HepG2 (cell line): Measurements from ENCODE around the gene TRIM27. TPM values are rescaled to one million over a fixed set of nuclear protein-coding genes. Genes with fewer than 3 reads are reported as not detected.
A peak's percentile ranks its signal among the peaks of the same experiment; 100 is the strongest.

Experiments
- ATAC-seq: fragments of 200-7000 bp; cut with Tn5 transposase; 3 replicates; pipeline ENCODE4 v1.9.1; 2020; ENCODE audit warnings: mild to moderate bottlenecking, moderate library complexity
- BruUV-seq: library from RNA; stranded (reverse); fragments of 400-500 nt; replicated peaks from 2 replicates; lab custom pipeline; 2021; lab: Mats Ljungman, UMichigan
- CTCF ChIA-PET: fragments of 300-600 bp; formaldehyde crosslinking; extraction: SDS; loops from one replicate; lab custom pipeline; 2021; ENCODE audit warnings: low total read pairs, inconsistent platforms, low intra/inter-chr PET ratio; lab: Yijun Ruan, JAX
- POLR2A ChIA-PET: fragments of 350-600 bp; sonication (Branson Sonifier 250); formaldehyde crosslinking; loops from one replicate; lab custom pipeline; 2020; ENCODE audit warnings: antibody characterized with exemption, inconsistent platforms; lab: Yijun Ruan, JAX
- DNase-seq: peaks from one replicate; pipeline ENCODE4 v3.0.0-alpha.2; 2015; ENCODE audit warnings: low spot score
- FAIRE-seq: peaks from 3 replicates; lab custom pipeline; 2011; peaks lifted over from hg19 to GRCh38; lab: Jason Lieb, UNC
- H2AFZ ChIP-seq: one replicate; pipeline ENCODE4 v1.6.1; 2011; ENCODE audit warnings: low read length, inconsistent platforms
- H3K27ac ChIP-seq: fragments of 300-600 bp; 3 replicates; pipeline ENCODE4 v1.8.0; 2011; ENCODE audit warnings: mixed run types, mild to moderate bottlenecking, mixed read lengths, low read length, inconsistent platforms; ENCODE audit not compliant: insufficient read depth; ENCODE audit errors: extremely low read length
- H3K27me3 ChIP-seq, 2 experiments: fragments of 200-600 bp in 1 of 2; 2 replicates in 1 of 2; 3 replicates in 1 of 2; pipeline versions ENCODE4 v1.6.0 to v1.8.0; 2011; ENCODE audit warnings: low read length in 2 of 2, mild to moderate bottlenecking in 2 of 2, moderate library complexity in 2 of 2, inconsistent platforms in 1 of 2; ENCODE audit not compliant: insufficient read depth in 2 of 2, control insufficient read depth in 1 of 2
- H3K36me3 ChIP-seq, 2 experiments: fragments of 200-600 bp in 1 of 2; replicated peaks in 1 of 2; 2 replicates in 1 of 2; 3 replicates in 1 of 2; pipeline versions ENCODE4 v1.5.1 to v1.8.0; 2011; ENCODE audit warnings: low read length in 2 of 2, inconsistent platforms in 1 of 2; ENCODE audit not compliant: insufficient read depth in 2 of 2, control insufficient read depth in 1 of 2
- H3K4me1 ChIP-seq: 2 replicates; pipeline ENCODE4 v1.5.1; 2012; ENCODE audit warnings: low read length, inconsistent platforms; ENCODE audit not compliant: insufficient read depth
- H3K4me2 ChIP-seq: 2 replicates; pipeline ENCODE4 v1.6.0; 2011; ENCODE audit warnings: low read depth, low read length, inconsistent platforms
- H3K4me3 ChIP-seq, 3 experiments: fragments of 200-600 bp in 1 of 3; sonication (generic), shearing (Covaris generic) in 1 of 3; replicated peaks in 1 of 3; 2 replicates each; pipeline ENCODE4 v1.5.1; 2011 to 2016; ENCODE audit warnings: low read length in 3 of 3, inconsistent platforms in 2 of 3, low read depth in 2 of 3, mild to moderate bottlenecking in 2 of 3, control low read depth in 1 of 3, mixed read lengths in 1 of 3; ENCODE audit not compliant: insufficient read depth in 1 of 3
- H3K79me2 ChIP-seq: one replicate; pipeline ENCODE4 v1.6.1; 2011; ENCODE audit warnings: low read length, inconsistent platforms; ENCODE audit not compliant: insufficient read depth
- H3K9ac ChIP-seq: 2 replicates; pipeline ENCODE4 v1.6.0; 2011; ENCODE audit warnings: mild to moderate bottlenecking, low read depth, low read length, inconsistent platforms; ENCODE audit not compliant: insufficient read depth
- H3K9me3 ChIP-seq: 2 replicates; pipeline ENCODE4 v1.5.1; 2012; ENCODE audit warnings: mild to moderate bottlenecking, low read length
- H4K20me1 ChIP-seq: 2 replicates; pipeline ENCODE4 v1.6.0; 2011; ENCODE audit warnings: inconsistent platforms, mild to moderate bottlenecking, low read length, moderate library complexity; ENCODE audit not compliant: insufficient read depth
- NAIF1 ChIP-seq: sonication (generic); formaldehyde crosslinking; IDR thresholded peaks from 2 replicates; pipeline ENCODE4 v1.5.0; 2020; ENCODE audit warnings: mild to moderate bottlenecking, missing genetic modification reagents, borderline replicate concordance
- STAG1 ChIP-seq: sonication (generic); formaldehyde crosslinking; IDR thresholded peaks from 2 replicates; pipeline ENCODE4 v1.4.0; 2020; ENCODE audit warnings: missing genetic modification reagents
- ZBTB33 ChIP-seq: sonication (generic); formaldehyde crosslinking; IDR thresholded peaks from 2 replicates; pipeline ENCODE4 v1.4.0; 2020; ENCODE audit warnings: missing genetic modification reagents
- WGBS: methylation state at CpG from one replicate; pipeline ENCODE4 v1.1.6; 2017; ENCODE audit warnings: low lambda C conversion rate; 5-methylcytosine and 5-hydroxymethylcytosine counted together
- in situ Hi-C: cut with HindIII; loops from 2 replicates; pipeline ENCODE4 v1.10.0; 2017; ENCODE audit warnings: low pct_unique_long_range_greater_than_20kb; ENCODE audit not compliant: extremely low pct_ligation_motif_present
- intact Hi-C: fragments of 100-400 bp; cut with micrococcal nuclease; formaldehyde crosslinking; loops from one replicate; pipeline ENCODE4 v1.10.0; 2022; ENCODE audit not compliant: unreplicated experiment
- polyA plus RNA-seq, 8 experiments: library from polyadenylated mRNA; depleted of rRNA in 3 of 8; stranded (reverse) in 7 of 8; unstranded in 1 of 8; fragments of >200 nt; fragmentation: Illumina TruSeq in 4 of 8; extraction: Trizol in 4 of 8; gene quantifications; 2 replicates each; pipeline versions ENCODE4 v1.2.1 to v1.2.3, GENCODE V29; 2011 to 2016; ENCODE audit warnings: low read depth in 4 of 8, missing spikeins in 1 of 8, mixed read lengths in 1 of 8; ENCODE audit not compliant: insufficient read depth in 1 of 8
- total RNA-seq, 5 experiments: library from RNA; depleted of rRNA; stranded (reverse); fragments of >200 nt; fragmentation: Illumina TruSeq; extraction: Trizol; gene quantifications; 2 replicates each; pipeline ENCODE4 v1.2.3, GENCODE V29; 2016; ENCODE audit warnings: low read depth in 1 of 5
- TF ChIP-seq, protein P1 (sequence below): sonication (generic); formaldehyde crosslinking; IDR thresholded peaks from 2 replicates; pipeline ENCODE4 v1.5.1; 2020; ENCODE audit warnings: mild to moderate bottlenecking, missing genetic modification reagents, moderate library complexity
- TF ChIP-seq, protein P2 (sequence below): sonication (generic); formaldehyde crosslinking; IDR thresholded peaks from 2 replicates; pipeline ENCODE4 v1.5.0; 2020; ENCODE audit warnings: mild to moderate bottlenecking, missing genetic modification reagents, moderate library complexity

The TRIM27 gene
- total and polyA plus RNA-seq, 2 of the 13 experiments (the other 11 are each of a cell fraction or from before 2014, with no cell fraction given): 88.6 to 112 TPM

DNA sequence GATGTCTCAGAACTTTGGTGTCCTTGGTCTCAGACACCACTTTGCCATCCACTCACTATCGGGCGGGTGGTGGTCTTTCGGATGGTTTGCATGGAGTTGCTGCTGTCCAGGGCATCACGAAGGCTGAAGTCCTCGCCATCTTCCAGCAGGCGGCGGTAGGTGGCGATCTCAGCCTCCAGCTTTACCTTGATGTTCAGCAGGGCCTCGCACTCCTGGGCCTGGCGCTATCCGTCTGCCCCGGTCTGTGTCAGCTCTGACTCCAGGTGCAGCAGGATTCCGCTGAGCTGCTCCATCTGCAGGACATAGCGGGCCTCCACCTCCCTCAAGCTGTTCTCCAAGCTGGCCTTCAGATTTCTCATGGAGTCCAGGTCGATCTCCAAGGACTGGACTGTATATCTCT, 45.3 kb upstream of the TRIM27 start:
- Histone ChIP-seq H2AFZ (no peak overlapping the region), H3K27me3 (no peaks in the 10 kb centered on the region), H3K9me3 (peaks cover 15% of the 10 kb centered on the region; the same call in 1 of the 2 replicates), H3K9ac (no peak overlapping the region), H3K4me3 (no peak overlapping the region), H3K36me3 (no peaks in the 10 kb centered on the region), H3K4me2 (no peak overlapping the region), H3K79me2 (no peaks in the 10 kb centered on the region), H4K20me1 (no peaks in the 10 kb centered on the region), H3K4me1 (peaks cover 3% of the 10 kb centered on the region), H3K27ac (no peak overlapping the region)
- no peak for FAIRE-seq
- ChIA-PET POLR2A (interaction anchor here (1.2 to 1.3 kb wide), 2 partner anchors 12 to 45 kb away, joined by 3 to 4 read pairs; partner anchors contain the start of gene TRIM27), CTCF (interaction anchor here (1.6 kb wide), 1 partner anchor 47 kb away, joined by 7 read pairs; no protein-coding TSS in a partner anchor)
- DNase-seq: no peak
- intact Hi-C loops (no loop called here), in situ Hi-C loops (no loop called here)
- no peak for ATAC-seq
- TF ChIP-seq, protein P1, sequence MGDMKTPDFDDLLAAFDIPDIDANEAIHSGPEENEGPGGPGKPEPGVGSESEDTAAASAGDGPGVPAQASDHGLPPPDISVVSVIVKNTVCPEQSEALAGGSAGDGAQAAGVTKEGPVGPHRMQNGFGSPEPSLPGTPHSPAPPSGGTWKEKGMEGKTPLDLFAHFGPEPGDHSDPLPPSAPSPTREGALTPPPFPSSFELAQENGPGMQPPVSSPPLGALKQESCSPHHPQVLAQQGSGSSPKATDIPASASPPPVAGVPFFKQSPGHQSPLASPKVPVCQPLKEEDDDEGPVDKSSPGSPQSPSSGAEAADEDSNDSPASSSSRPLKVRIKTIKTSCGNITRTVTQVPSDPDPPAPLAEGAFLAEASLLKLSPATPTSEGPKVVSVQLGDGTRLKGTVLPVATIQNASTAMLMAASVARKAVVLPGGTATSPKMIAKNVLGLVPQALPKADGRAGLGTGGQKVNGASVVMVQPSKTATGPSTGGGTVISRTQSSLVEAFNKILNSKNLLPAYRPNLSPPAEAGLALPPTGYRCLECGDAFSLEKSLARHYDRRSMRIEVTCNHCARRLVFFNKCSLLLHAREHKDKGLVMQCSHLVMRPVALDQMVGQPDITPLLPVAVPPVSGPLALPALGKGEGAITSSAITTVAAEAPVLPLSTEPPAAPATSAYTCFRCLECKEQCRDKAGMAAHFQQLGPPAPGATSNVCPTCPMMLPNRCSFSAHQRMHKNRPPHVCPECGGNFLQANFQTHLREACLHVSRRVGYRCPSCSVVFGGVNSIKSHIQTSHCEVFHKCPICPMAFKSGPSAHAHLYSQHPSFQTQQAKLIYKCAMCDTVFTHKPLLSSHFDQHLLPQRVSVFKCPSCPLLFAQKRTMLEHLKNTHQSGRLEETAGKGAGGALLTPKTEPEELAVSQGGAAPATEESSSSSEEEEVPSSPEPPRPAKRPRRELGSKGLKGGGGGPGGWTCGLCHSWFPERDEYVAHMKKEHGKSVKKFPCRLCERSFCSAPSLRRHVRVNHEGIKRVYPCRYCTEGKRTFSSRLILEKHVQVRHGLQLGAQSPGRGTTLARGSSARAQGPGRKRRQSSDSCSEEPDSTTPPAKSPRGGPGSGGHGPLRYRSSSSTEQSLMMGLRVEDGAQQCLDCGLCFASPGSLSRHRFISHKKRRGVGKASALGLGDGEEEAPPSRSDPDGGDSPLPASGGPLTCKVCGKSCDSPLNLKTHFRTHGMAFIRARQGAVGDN (CRISPR knock-in tag): 0 out of 2 replicates have a peak, but pooled peaks have one; percentile 13
- no peak for TF ChIP-seq NAIF1
- TF ChIP-seq, protein P2, sequence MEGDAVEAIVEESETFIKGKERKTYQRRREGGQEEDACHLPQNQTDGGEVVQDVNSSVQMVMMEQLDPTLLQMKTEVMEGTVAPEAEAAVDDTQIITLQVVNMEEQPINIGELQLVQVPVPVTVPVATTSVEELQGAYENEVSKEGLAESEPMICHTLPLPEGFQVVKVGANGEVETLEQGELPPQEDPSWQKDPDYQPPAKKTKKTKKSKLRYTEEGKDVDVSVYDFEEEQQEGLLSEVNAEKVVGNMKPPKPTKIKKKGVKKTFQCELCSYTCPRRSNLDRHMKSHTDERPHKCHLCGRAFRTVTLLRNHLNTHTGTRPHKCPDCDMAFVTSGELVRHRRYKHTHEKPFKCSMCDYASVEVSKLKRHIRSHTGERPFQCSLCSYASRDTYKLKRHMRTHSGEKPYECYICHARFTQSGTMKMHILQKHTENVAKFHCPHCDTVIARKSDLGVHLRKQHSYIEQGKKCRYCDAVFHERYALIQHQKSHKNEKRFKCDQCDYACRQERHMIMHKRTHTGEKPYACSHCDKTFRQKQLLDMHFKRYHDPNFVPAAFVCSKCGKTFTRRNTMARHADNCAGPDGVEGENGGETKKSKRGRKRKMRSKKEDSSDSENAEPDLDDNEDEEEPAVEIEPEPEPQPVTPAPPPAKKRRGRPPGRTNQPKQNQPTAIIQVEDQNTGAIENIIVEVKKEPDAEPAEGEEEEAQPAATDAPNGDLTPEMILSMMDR: peak; percentile 36
- TF ChIP-seq ZBTB33 (CRISPR knock-in tag): peak; percentile 93
- peak; percentile 32; the same call in 1 of the 2 replicates for TF ChIP-seq STAG1 (CRISPR knock-in tag)
- no TSS peak for BruUV-seq
- 88% methylated on average over 15 of the region's 15 CpGs for WGBS
